Stimulated activated CD4-positive, alpha-beta T cell treated with anti-CD3 and anti-CD28 coated beads, TNF-alpha, amount 100 ng/mL, for 48 hours (primary cell): ENCODE measurements around the gene TRIM23.
"Not testable (repeated sequence)": the region's sequence is repeated elsewhere in the genome, so short reads cannot be mapped to it uniquely, and the experiment has no call there.

Source experiments
- DNase-seq, 3 donors: peaks; one replicate each; pipeline ENCODE4 v3.0.0-alpha.2; 2020; ENCODE audit warnings: low read depth in 3 of 3

TRIM23 gene

DNA sequence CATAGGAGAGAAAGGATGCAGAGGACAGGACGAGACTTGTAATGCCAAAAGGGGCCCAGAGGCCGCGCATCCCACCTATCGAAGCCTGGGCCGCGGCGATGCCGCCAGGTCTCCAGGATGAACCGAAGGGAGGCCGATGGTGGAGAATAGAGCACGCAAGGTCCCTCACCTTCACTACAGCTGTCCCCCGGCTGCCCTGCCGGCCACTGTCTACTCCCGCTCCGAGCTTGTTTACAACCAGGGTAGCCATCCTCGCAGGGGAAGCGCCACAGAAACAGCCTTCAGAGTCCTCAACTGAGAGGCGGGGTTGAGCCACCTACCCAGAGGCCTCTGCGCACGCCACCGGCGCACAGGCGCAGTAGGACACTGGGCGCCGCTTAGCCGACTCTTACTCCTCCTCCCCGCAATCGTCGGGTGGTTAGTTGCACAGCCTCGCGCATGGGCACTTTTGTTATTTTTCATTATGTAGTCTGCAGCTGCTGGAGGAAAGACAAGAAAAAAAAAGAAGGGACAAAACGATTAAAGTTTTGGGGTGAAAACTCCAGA lies at the start of gene TRIM23:
TSS of gene TRIM23 (minus strand) at position 309 of the 546 bp plus-strand sequence. CDS start at position 250, 59 bp downstream.
- DNase-seq, result peak; percentile 79 to 86 (median 80)

DNA sequence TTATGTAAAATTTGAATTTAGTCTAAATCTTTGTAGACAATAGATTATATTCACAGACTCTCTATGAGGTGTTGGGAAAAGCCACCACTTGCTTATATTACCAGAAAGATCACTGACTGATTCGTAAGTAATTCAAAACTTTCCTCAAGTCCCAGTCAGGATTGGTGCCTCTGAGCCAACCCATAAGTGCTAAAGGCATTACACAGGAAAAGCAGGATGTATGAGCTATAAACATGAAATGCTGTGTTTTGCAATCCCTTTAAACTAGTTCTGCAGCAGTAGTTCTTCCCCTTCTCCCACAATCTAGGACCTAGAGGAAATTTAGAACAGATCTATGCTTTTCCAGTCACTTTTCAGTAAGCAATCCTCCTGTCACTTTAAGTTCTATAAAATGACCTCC lies 48.7 kb upstream of the TRIM23 start:
- no peak for DNase-seq

- no peak for DNase-seq
Measured at GRCh38 chr5:65668696-65669095, 44.6 kb upstream of the TRIM23 start.

- DNase-seq, result no peak
Measured at GRCh38 chr5:65663804-65664521, 39.8 kb upstream of the TRIM23 start.

DNA sequence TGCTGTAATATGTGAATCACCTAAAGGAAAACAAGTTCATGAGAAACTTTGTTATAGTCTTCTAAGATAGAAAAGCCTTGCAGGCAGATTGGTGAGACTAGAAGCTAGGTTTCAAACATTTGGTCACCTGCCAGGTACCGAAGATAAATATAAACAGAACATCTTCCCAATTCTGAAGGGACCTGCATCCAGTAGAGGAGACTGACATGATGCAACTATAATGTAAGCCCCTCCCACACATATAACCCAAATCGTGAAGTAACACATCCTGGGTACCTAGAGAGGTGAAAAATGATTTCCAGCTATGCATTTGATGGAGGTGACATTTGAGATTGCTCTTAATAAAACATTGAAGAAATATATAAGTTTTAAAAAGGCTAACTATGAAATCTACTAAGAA lies 30.6 kb upstream of the TRIM23 start:
- DNase-seq, result no peak

DNA sequence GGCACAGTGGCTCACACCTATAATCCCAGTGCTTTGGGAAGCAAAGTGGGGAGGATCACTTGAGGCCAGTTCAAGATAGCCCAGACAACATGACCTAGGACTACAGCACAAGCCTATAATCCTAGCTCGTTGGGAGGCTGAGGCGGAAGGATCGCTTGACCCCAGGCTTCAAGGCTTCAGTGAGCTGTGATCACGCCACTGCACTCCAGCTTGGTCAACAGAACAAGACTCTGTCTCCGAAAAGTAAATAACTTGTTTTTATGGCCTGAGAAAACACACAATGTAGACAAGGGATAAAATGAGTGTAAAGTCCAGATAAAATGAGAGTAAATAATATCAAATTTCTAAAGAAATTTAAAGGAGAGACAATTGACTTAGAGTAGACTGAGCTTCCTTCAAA lies 27.0 kb upstream of the TRIM23 start:
- DNase-seq, result no peak

DNA sequence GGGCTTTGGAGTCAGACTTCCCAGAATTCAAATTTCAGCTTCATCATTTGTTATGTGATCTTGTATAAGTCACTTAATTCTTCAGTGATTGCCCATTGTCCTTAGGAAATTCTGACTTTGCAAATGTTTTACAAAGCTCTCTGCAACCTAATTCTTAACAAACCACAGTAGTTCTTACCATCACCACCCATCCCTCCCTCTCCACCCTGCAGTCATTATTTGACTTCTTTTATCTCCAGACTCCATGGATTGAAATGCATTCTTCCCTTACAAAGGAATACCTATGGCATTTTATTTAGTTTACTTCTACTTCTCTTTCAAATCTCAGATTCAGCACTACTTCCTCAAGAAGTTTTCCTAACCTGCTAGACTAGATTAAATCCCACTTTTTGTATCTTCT lies 23.8 kb upstream of the TRIM23 start:
- DNase-seq, result no peak

- no peak for DNase-seq
Measured at GRCh38 chr5:65646938-65647337, 22.8 kb upstream of the TRIM23 start.

- DNase-seq, result no peak
Measured at GRCh38 chr5:65640240-65640639, 16.1 kb upstream of the TRIM23 start.

DNA sequence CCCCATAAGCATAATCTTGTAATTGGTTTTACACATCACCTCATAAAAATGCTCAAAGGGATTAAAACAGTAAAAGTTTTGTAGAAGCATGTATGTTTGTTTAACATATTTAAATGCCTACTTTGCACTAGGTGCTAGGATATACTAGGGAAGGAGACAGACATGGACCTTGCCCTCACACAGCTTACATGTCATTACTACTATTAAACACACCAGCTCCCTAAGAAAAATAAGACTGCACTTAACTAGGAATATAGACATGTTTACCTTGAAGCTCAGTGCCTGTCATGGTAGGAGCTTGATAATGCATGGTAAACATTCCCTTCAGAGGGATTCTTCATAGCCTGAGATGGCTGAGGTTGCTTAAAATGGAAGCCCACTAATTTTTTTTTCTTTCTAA lies 6.8 kb upstream of the TRIM23 start:
- no peak for DNase-seq

DNA sequence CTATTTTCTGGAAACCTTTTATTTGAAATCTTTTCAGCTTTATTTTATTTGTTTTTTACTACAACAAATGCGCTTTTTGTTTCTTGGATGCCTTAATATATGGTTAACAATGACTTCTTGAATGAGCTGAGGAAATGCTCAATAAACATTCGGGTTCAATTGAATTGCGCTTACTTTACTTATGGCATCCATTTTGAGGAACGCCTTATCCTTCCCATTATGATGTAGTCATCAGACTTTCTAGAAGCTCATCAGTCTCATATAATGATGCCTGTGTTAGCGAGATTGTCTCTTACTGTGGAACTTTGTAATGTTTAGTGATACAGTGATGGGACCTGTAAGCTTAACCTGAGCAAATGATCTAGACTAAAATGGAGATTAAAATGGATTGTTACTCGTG lies 1.6 kb upstream of the TRIM23 start:
- no peak for DNase-seq

DNA sequence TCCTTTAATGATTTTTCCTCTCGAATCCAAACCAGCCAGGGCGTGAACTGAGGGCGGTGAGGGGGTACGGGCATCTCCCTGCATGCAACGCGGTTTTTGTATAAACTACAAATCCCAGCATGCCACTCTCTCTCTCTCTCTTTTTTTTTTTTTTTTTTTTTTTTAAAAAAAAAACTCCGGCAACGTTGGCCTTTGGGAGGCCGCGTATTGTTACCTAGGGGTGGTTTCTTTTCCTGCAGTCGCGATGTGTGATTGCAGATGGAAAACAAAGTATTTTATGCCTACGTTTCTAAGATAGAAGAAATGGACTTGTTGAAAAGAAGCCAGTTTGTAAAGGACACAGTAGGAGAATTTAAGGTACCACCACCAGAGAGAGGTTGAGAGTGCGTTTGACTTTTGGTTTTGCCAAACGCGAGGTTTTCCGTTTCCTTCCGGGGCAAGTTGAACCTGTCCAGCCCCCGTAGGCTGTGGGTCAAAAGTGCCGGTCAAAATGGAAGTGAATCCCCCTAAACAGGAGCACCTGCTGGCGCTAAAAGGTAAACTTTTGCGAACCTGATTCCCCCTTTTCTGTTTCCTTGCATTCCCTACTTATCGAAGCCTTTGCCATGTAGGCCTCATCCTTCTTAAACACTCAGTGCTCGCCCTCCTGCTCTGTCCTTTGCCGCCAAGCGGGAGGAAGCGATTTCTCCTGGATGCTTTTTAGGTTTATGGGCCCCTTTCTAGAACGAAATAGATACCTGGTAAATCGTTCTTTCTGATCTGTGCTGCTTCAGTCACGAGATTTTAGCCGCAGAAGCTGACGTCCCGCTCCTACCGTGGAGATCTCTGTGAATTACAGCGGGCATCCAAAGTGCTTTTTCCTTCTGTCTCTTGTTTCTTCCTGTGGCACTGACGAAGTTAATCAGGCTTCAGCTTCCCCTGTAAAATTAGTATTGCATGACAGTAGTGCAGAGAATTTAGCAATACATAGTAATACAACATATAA lies 730 bp upstream of the TRIM23 start, which contains the start of the genes SHLD3 and TRAPPC13:
TSS of gene SHLD3 (plus strand) at position 457 of the 985 bp plus-strand sequence. CDS start 4,561 bp downstream, outside the sequence.
TSS of gene TRAPPC13 (plus strand) at position 457 of the 985 bp plus-strand sequence. CDS start at position 491, 34 bp downstream.
- peak; percentile 52 to 68 (median 67) for DNase-seq

DNA sequence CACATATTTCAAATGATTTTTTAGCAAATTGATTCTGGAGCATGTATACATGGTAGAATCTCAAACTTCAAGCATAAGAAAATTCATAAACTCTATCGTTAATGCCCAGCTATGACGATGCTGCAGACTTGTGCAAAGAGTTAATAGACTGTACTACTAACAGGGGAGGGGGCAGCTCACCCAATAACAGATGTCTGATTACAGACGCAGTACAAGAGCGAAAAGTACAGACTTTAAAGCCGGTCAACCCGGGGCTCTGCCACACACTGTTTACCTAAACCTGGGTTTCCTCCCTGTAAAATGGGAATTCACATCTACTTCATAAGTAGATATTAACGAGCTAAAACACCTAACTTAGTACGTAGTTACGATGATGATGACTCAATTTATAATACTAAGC lies 651 bp downstream of the TRIM23 start:
- DNase-seq, result no peak

- DNase-seq, result not testable (repeated sequence)
Measured at GRCh38 chr5:65621961-65622360, 2.2 kb downstream of the TRIM23 start.

GRCh38 chr5:65620021-65620420 lies 4.1 kb downstream of the TRIM23 start:
- DNase-seq, result no peak

DNA sequence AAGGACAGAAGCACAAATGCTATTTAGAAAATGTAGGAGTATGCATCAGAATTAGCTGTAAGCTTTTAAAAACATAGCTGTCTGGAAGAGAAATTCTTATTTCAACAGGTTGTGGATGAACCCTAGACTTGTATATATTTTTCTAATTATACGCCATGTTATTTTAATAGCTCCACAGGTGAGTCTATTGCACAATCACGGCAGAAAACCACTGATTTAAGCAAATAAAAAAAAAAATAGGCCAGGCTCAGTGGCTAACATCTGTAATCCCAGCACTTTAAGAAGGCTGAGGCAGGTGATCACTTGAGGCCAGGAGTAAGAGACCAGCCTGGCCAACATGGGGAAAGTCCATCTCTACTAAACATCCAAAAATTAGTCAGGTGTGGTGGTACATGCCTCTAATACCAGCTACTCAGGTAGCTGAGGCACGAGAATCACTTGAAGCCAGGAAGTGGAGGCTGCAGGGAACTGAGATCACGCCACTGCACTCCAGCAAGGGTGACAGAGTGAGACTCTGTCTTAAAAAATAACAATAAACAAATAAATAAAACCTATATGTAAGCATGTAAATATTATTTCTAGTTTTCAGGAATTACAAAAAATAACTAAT lies 11.7 kb downstream of the TRIM23 start:
- no peak for DNase-seq

DNA sequence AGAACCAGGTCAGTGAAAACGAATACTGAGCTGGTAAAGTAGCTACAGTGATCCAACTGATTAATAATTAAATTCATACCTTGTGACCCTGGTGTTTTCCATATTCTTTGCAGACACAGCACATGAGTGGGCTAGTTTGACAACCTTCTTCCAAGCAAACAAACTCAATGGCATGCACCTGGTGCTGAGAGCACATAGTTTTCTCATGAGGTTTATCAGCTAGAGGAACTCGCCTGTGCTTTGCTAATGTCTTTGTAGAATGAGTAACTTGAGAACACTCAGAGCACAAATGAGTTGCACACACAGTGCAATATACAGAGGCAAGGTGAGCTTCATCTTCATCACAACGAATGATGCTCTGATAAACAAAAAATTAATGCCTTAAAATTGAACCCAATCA lies 12.6 kb downstream of the TRIM23 start:
- no peak for DNase-seq

- DNase-seq, result not testable (repeated sequence)
Measured at GRCh38 chr5:65601761-65602160, 22.4 kb downstream of the TRIM23 start.

GRCh38 chr5:65588694-65589093 lies 35.4 kb downstream of the TRIM23 start:
- DNase-seq, result no peak

DNA sequence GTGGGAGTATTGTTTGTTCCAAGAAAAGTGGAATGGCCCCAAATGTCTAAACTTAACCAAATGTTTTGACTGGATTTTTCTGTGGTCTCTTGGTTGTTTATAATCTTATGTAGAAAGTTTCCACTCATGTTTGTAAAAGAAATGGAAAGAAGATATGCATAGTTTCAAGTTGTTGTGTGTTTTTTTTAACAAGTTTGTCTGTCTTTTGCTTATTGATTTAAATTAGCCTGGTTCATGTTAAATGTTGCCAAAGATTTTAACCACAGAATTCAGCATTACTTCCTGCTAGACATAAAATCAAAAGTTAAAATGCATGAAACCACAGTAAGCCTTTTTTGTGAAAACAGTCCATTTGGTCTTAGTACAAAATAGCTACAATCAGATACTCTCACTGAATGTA lies 47.0 kb downstream of the TRIM23 start:
- no peak for DNase-seq

GRCh38 chr5:65570598-65571226 lies 53.4 kb downstream of the TRIM23 start:
- no peak for DNase-seq
